ENCODE results near the gene USP30.
"Not testable (repeated sequence)": the region's sequence is repeated elsewhere in the genome, so short reads cannot be mapped to it uniquely, and the experiment has no call there.

USP30 gene

DNA sequence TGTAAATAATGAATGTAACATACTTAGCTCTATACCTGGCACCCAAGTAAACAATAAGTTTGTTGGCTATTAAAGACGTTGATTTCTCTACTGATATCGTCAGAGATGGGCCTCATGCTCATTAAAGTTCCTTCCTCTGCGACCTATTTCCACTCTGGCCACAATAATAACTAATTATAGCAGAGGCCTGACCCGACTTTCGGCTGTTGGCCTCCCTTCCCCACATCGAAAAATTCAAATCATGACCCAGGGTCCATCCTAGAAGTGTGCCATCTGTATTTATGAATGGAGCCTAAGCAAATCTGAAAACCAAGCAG, 321 bp upstream of the USP30 start:
- DNase-seq (ENCODE audit: low read depth) = no peak

DNA sequence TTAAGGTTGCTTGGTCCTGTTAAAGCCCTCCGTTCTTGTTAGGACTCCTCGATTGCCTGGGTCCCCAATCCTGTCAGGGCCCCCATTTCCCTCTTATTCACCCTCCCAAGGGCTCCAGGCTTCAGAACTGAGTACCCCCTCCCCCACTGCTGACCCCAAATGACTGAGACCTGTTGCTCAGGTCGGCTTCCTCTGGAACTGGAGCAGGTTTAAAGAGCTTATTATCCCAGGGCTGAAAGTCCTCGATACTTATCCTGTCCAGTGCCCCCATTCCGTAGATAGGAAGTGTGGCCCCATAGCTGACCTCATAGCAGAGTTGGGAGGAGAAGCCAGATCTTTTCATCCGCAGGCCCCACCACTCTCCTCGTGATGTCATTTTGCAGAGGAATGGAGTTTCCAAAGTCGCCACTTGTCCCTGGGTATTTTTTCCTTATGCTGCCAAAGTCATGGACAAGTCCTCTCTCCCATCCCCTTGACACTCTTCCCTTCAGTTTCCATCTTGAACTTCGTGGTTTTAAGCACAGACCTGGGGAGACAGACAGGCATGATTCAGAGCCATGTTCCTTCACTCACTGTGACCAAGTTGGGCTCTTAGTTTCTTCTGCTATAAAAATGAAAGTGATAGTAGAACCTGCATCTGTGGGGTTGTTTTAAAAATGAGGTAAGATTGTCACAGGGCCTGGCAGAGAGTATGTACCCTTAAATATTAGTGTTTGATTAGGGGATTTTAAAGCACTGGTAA, 1.2 kb downstream of the USP30 start:
- DNase-seq (ENCODE audit: low read depth) = no peak

DNA sequence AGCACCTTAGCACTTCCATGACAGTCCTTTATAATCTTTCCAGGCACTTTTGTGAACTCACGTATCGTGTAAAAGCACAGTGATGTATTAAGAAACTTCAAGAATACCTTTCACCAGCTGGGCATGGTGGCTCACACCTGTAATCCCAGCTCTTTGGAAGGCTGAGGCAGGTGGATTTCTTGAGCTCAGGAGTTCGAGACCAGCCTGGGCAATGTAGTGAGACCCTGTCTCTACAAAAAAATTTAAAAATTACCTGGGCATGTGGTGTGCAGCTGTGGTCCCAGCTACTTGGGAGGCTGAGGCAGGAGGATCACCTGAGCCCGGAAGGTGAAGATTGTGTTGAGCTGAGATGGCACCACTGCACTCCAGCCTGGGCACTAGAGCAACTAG, 1.7 kb downstream of the USP30 start:
- not testable (repeated sequence) for DNase-seq (ENCODE audit: low read depth)

DNA sequence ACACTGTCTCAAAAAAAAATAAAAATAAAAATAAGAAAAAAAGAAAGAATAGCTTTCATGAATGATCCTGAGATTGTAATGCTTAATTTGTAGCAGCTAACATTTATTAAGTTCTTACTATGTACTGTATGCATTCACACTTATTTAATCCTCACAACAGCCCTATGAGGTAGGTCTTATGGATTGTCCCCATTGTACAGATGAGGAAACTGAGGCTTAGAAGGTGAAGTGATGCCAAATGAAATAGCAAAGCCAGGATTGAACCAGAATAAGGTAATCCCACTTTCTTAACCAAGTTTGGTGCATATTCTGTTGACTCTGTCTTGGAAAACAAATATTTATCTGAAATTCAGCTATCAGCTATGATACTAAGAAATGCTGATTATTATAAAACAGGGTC, 2.1 kb downstream of the USP30 start:
- no peak for DNase-seq (ENCODE audit: low read depth)

DNA sequence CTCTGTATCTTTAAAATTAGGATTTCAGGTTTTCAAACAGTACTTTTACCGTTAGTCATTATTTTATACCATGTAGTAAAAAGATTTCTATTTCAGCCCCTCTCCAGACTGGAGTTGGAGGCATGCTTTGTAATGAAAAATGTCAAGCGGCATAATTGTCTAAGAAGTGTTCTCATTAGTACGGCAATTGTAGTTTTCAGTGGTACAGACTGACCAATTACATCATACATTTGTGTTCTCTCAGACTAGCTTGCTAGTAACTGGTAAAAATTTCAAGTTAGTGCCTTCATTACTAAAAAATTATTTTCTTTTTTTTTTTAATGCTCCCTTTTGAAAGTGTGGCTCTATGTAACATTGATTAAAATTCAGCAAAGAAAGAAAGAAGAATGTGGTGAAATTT, 4.5 kb downstream of the USP30 start:
- no peak for DNase-seq (ENCODE audit: low read depth)

DNA sequence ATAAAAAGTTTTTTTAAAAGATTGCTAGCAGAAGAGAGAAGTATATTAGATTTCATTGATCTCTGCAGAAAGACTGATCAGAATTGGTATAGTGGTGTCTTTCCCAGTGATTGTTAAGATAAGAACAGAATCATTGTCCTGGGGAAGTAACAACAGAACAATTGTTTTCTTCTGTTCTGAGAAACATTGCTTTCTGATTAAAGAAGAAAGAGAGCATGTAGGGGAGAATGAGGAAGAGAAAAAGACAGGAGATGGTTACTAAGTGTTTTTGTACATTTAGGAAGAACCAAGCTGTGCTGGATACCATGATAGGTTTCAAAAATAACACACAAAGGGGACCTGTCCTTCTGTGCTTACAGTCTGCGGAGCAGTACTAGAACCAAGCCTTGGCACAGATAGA, 5.0 kb downstream of the USP30 start:
- no peak for DNase-seq (ENCODE audit: low read depth)

DNA sequence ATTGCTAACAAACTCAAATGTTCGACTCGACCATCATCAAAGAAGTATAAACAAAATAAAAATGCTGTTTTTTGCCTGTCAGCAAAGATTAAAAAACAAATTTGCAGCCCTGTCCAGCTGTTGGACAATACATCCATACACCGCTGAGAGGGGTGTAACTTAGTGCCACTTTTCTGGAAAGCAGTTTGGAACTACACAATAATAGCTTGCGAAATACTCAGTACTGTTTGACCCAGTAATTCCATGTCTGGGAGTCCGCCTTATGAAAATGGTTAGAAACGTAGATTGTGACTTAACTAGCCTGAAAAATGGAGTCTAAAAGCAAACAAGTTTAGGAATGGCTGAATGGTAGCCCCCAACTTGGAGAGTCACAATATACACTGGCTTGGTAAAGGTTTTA, 6.4 kb downstream of the USP30 start:
- DNase-seq (ENCODE audit: low read depth) = no peak

DNA sequence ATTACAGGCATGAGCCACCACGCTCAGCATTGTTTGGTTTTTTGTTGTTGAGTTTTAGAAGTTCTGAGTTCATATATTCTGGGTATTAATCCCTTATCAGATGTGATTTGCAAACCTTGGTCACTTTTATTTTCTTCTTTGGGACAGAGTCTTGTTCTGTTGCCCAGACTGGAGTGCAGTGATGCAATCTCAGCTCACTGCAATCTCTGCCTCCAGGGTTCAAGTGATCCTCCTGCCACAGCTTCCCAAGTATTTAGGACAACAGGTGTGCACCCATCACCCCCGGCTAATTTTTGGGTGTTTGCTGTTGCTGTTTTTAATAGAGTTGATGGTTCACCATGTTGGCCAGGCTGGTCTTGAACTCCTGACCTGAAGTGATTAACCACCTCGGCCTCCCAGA, 11.8 kb downstream of the USP30 start:
- no peak for DNase-seq (ENCODE audit: low read depth)

DNA sequence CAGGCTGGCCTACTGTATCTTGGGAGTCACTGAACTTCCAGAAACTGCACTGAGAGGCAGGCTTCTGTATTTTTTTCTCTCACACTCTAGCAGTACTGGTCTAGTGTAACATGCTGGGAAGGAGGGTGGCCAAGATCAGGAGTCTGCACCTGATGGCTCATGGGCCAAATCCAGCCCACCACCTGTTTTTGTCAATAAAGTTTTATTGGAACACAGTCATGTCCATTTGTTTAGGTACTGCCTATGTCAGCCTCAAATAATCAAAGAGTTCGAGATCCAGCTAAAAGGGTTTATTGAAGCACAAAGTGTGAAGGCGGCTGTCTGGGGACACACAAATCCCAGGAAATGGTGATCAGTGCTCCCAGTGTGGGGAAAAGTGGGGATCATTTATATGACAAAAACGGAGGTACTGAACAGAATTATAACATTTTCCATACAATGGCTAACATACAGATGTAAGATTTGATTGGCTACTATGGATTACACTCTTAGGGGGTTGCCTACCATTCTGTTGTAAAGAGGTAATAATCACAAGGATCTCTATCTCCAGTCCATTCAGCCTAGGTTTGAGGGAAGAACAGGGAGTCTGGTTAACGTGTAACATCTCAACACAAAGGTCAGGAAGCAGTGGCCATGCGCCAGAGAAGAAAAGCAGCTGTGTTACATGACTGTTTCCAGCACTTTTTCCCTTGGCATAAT, 12.9 kb downstream of the USP30 start:
- DNase-seq (ENCODE audit: low read depth) = no peak

DNA sequence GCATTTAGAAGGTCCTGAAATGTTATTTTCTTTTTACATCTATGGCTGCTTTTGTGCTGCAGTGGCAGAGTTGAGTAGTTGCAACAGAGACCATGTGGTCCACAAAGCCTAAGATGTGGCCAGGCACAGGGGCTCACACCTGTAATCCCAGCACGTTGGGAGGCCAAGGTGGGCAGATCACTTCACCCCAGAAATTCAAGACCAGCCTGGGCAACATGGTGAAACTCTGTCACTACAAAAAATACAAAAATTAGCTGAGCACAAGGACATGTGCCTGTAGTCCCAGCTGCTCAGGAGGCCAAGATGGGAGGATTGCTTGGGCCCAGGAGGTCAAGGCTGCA, 13.4 kb downstream of the USP30 start:
- DNase-seq (ENCODE audit: low read depth) = no peak

DNA sequence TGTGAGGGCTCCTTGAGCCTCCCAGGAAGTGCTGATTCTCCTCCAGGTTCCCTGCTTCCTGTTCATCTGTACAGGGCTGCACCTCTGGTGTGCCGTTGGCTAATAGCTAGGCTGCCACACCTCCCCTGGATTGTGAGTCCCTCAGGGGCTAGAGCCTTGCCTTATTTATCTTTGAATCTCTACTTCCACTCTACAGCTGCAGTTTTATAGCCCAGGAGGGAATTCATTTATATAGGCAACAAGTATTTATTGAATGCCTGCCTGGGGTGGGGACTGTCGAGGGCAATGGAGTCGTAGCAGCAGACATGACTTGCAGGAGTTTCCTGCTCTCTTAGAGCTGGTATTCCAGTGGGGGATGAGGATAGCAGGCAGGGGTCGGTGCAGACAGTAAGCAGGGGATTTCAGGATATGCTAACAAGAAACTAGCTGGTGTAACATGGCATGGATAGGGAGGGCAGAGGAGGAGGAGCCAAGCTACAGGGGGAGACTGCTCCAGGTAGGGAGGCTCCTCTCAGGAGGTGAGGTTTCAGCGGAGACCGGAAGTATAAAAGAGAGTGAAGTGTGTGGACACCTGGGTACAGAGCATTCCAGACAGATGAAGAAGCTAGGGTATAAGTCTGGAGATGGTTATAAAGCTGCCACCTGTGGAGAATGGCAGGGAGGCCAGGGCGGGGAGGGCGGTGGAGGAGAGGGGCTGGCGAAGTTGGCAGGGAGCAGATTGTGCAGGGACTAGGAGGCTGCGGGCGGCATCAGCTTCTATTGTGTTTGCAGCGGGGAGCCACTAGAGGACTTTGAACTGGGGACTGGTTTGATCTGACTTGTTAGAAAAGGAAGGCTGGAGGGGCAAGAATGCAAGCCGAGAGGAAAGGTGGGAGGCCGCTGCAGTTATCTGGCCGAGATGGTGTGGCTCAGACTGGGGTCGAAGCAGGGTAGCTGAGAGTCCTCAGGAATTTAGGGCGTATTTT, 17.2 kb downstream of the USP30 start:
- DNase-seq (ENCODE audit: low read depth) = no peak

DNA sequence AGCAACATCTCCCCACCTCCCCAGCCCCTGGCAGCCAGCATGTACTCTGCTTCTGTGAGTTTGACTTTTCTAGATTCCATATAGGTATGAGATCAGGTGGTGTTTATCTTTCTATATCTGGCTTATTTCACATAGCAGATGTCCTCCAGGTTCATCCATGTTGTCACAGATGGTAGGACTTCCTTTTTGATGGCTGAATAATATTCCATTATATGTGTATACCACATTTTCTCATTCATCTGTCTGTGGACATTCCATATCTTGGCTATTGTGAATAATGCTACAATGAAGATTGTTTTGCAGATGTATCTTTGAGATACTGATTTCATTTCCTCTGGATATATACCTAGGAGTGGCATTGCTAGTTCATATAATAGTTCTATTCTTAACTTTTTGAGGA, 22.5 kb downstream of the USP30 start:
- no peak for DNase-seq (ENCODE audit: low read depth)

DNA sequence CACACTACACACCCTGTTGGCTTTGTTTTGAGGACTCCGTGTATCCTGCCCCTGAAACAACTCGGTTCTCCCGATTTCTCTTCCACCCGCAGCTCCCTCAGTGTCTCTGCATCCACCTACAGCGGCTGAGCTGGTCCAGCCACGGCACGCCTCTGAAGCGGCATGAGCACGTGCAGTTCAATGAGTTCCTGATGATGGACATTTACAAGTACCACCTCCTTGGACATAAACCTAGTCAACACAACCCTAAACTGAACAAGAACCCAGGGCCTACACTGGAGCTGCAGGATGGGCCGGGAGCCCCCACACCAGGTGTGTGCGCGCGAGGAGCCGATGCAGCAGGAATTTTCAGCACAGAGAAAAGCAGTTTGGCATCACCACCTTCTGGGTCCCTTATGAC, 30.4 kb downstream of the USP30 start:
- DNase-seq (ENCODE audit: low read depth) = no peak

DNA sequence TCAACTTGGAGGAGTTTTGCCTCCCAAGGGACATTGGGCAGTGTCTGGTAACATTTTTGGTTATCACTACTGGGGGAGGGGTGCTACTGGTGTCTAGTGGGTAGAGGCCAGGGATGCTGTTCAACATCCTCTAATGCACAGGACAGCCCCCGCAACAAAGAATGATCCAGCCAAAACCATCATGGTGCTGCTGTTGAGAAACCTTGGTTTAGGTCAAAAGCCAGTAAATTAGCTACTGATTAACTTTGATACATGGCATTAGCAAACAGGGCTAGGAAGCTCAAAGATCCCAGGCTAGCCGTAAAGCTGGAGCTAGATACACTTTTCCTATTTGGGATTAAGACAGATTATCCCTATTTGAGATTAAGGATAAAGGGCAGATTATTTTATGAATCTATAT, 32.0 kb downstream of the USP30 start:
- DNase-seq (ENCODE audit: low read depth) = no peak

DNA sequence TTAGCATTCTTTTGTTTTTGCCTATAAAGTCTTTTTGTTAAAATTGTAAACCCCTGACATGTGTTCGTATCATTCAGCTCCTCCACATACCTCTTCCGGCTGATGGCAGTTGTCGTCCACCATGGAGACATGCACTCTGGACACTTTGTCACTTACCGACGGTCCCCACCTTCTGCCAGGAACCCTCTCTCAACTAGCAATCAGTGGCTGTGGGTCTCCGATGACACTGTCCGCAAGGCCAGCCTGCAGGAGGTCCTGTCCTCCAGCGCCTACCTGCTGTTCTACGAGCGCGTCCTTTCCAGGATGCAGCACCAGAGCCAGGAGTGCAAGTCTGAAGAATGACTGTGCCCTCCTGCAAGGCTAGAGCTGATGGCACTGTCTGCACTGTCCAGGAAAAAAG, 33.2 kb downstream of the USP30 start:
- DNase-seq (ENCODE audit: low read depth) = no peak

DNA sequence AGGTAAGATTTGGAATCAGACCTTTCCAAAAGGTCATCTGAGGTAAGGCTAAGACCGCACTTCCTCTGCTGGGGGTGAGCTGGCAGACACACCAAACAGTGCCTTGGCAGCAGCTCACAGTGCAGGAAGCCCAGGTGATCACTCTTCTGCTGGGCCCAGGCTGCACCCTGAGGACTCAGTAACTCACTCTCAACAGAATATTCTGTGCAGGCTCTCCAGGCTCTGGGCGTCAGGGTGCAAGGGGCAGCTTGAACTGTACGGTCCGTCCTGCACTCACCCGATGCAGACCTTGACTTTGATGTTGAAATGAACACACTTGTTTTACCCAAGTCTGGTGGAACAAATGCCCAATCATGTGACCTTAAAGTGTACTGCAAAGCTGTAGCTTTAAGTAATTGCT, 34.9 kb downstream of the USP30 start:
- no peak for DNase-seq (ENCODE audit: low read depth)

DNA sequence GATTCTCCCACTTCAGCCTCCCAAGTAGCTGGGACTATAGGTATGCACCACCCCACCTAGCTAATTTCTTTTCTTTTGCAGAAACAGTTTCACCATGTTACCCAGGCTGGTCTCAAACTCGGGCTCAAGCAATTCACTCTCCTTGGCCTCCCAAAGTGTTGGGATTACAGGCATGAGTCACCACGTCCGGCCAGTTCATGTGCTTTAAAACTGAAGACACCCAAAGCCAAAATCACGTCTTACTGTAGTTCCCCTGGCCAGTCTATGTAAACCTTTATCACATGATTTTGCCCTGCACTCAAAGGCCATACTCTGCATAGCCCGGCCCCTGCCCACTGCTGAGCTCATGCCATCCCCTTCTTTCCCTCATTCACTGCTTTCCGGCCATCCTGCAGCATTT, 36.4 kb downstream of the USP30 start:
- no peak for DNase-seq (ENCODE audit: low read depth)

DNA sequence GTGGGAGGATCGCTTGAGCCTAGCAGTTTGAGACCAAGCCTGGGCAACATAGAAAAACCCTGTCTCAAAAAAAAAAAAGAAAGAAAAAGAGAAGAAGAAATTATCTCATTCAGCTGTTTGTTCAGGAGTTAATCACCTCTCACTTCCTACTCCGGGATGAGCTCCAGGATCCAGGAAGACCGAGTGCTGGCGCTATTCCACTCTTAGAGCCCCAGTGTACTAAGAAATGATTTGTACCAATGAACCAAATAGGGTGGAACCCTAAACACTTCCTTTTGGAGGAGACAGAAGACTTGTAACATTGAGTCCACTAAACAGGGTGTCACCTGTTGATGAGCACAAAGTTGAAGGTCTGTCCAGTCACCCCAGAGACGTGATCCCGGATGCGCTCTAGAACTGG, 37.3 kb downstream of the USP30 start:
- DNase-seq (ENCODE audit: low read depth) = no peak

DNA sequence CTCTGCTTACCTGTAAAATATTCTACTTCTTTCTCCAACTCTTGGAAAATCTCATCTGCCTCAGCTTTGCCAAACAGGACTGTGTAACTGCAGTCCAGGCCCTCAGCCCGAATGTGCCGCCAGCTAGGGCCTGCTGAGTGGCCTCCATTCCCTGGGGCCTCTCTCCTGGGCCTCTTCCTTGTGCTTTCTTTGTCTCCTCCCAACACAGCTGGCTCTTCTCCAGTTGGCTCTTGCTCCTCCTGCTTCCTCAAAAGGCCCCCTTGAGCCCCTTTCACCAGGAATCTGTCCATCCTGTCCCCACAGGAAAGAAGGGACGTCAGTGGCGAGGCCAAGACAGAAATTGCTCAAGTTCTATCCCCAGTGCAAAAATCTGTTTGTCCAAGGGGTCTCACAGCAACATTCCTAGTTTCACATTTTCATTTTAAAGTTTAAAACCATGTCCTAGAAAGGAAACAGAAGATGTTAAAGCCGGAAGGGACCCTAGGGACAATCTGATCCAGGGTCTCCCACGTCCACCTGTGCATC, 40.2 kb downstream of the USP30 start:
- DNase-seq (ENCODE audit: low read depth) = no peak

DNA sequence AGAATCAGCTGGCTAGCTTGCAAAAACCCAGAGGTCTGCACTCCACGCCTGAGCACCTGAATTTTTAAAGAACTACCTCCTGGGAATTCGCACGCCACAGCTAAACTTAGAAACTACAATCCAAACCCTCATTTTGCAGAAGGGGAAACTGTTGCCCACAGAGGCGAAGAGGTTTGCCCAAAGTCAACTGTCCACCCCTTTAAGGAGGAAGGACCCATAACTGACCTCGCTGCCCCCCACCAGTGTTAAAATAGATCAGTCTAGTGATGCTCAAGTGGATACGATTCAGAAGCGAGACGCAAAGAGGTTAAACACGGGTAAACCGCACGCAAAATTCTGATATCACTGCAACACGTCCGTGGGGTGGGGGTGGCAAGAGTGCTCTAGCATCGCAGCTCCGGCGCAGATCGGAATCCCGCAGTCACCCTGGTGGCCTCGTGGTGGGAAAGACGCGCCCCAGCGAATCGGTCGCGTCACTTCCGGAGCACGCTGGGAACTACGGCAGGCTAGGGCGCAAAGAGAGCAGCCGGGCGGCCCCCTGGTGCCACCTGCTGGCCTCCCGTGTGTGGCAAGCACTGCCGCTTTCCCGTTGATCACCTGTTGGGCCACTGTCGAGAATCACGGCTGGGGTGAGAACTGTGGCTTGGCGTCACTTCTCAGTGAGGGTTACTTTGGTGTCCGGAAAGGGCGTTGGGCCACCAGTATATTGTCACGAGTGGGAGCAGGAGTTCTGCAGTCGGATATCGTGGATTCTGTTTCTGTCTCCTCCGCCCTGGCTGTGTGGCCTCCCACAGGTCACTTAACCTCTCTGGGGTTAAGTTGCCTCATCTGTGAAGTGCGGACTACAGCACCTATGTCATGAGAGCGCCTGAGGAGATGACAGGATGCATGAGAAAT, 40.9 kb downstream of the USP30 start, which contains the start of gene ALKBH2:
TSS of gene ALKBH2 (minus strand) at position 451 of the 897 bp plus-strand sequence. CDS start 686 bp downstream, outside the sequence.
- DNase-seq (ENCODE audit: low read depth) = peak; percentile 94

DNA sequence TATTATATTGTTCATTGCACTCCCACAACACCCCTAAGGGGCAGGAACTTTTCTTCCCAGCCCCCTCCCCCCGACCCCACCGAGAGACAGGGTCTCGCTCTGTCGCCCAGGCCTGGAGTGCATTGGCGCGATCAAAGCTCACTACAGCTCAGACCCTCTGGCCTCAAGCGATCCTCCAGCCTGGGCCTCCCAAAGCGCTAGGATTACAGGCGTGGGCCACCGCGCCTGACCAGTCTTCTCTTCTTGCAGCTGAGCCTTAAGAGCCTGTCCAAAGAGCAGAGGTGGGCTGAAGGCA, 44.7 kb downstream of the USP30 start:
- no peak for DNase-seq (ENCODE audit: low read depth)
